Adrenal gland (tissue), 12 donors: ENCODE results near the gene TGFBRAP1. TPM values are rescaled to one million over a fixed set of nuclear protein-coding genes. Genes with fewer than 3 reads are reported as not detected.
A peak's percentile ranks its signal among the peaks of the same experiment; 100 is the strongest.

ENCODE experiments used
- DNase-seq, 7 donors: peaks; one replicate each; pipeline ENCODE4 v3.0.0-alpha.2; 2019 to 2020
- H3K27ac ChIP-seq, 5 donors: fragments of 200-600 bp; sonication (generic) in 4 of 5; 1 replicate in 3 of 5; 2 replicates in 2 of 5; pipeline versions ENCODE4 v1.5.1 to v1.8.0; 2016 to 2020; ENCODE audit warnings: mild to moderate bottlenecking in 1 of 5
- H3K27me3 ChIP-seq: fragments of 200-600 bp; 2 replicates; pipeline ENCODE4 v1.8.0; 2021
- H3K36me3 ChIP-seq, 2 donors: fragments of 200-600 bp; replicated peaks in 1 of 2; 1 replicate in 1 of 2; 2 replicates in 1 of 2; pipeline versions ENCODE4 v1.5.1 to v1.8.0; 2018 to 2022
- H3K4me1 ChIP-seq, 2 donors: fragments of 200-600 bp; replicated peaks in 1 of 2; 1 replicate in 1 of 2; 2 replicates in 1 of 2; pipeline versions ENCODE4 v1.5.1 to v1.8.0; 2018 to 2021
- H3K4me3 ChIP-seq, 4 donors: fragments of 200-600 bp; sonication (generic) in 3 of 4; one replicate each; pipeline ENCODE4 v1.5.1; 2016 to 2018
- H3K9me3 ChIP-seq, 3 donors: fragments of 200-600 bp; sonication (generic) in 1 of 3; replicated peaks in 1 of 3; 1 replicate in 2 of 3; 2 replicates in 1 of 3; pipeline versions ENCODE4 v1.5.1 to v1.8.0; 2016 to 2021
- CTCF ChIP-seq, 6 experiments: fragments of 450-650 bp in 4 of 6; fragments of 200-600 bp in 2 of 6; sonication (generic) in 1 of 6; IDR thresholded peaks; 1 replicate in 5 of 6; 2 replicates in 1 of 6; pipeline versions ENCODE4 v1.5.1 to v1.8.0; 2016 to 2021; ENCODE audit warnings: antibody characterized with exemption in 6 of 6, mild to moderate bottlenecking in 2 of 6, moderate library complexity in 1 of 6
- POLR2A ChIP-seq, 2 donors: fragments of 450-650 bp; IDR thresholded peaks; one replicate each; pipeline ENCODE4 v1.6.1; 2017; ENCODE audit warnings: antibody characterized with exemption in 2 of 2, mild to moderate bottlenecking in 2 of 2, moderate library complexity in 1 of 2
- WGBS, 4 donors: extraction: QIAGEN DNeasy Blood & Tissue Kit in 2 of 4; methylation state at CpG; one replicate each; pipeline versions ENCODE4 v1.1.5 to v1.1.7; 2013 to 2017; 5-methylcytosine and 5-hydroxymethylcytosine counted together
- intact Hi-C, 2 donors: fragments of 100-400 bp; cut with DNase I; formaldehyde crosslinking; loops; one replicate each; pipeline versions ENCODE4 v1.14.1 to v1.15.0; 2022 to 2023
- polyA plus RNA-seq, 3 donors: library from polyadenylated mRNA; stranded (reverse); fragments of 200-250 nt in 2 of 3; fragments of 350-450 nt in 1 of 3; fragmentation: Illumina TruSeq in 1 of 3; extraction: RNeasy Lipid Tissue Mini Kit (QIAGEN cat#74804) in 1 of 3; gene quantifications; one replicate each; pipeline ENCODE4 v1.2.3, GENCODE V29; 2013 to 2014
- total RNA-seq, 9 donors: library from RNA; depleted of rRNA in 4 of 9; stranded (reverse); fragments of >200 nt in 4 of 9; fragments of 120-200 nt in 1 of 9; fragmentation: NEBNext Ultra II Directional in 1 of 9; extraction: Animal tissue kit (Norgen Biotek cat#: 25700) in 1 of 9; gene quantifications; one replicate each; pipeline versions ENCODE4 v1.1.0 to v1.2.4, GENCODE V29; 2013 to 2023
- donor health status: healthy with polysubstance abuse.
- donor health status: Bipolar disorder and iron deficiency.
- donor health status: DM: yes; HTN: yes; CAD: no.
- donor health status: DM: no; HTN: no; CAD: no.
- donor health status: DM: no; HTN: no; CAD: no.
- donor health status: DM: yes; HTN: yes; CAD: no.

Gene TGFBRAP1
- total and polyA plus RNA-seq, 12 donors = 5.1 to 29.7 (median 22.3) TPM

- Histone ChIP-seq H3K27me3 (no peaks in the 10 kb centered on the region), H3K36me3 (no peaks in the 10 kb centered on the region), H3K27ac (no peak overlapping the region), H3K4me1 (no peaks in the 10 kb centered on the region), H3K4me3 (no peak overlapping the region), H3K9me3 (no peaks in the 10 kb centered on the region)
- TF ChIP-seq CTCF (IDR thresholded peaks at IDR 0.05) (no peak), POLR2A (IDR thresholded peaks at IDR 0.05) (no peak)
- no peak for DNase-seq
- intact Hi-C loops = no loop called here
These were observed 15.7 kb downstream of the TGFBRAP1 start for GRCh38 chr2:105313877-105314276.

- Histone ChIP-seq H3K4me3 (no peak overlapping the region), H3K36me3 (peaks cover 0 to 16% of the 10 kb centered on the region in 2 donors), H3K27ac (no peak overlapping the region), H3K27me3 (no peaks in the 10 kb centered on the region), H3K9me3 (no peaks in the 10 kb centered on the region), H3K4me1 (no peaks in the 10 kb centered on the region)
- DNase-seq = peak in 3 of 7 donors; percentile 20 to 29 (median 23)
- 73 to 100% (median 77%) methylated on average over 4 of the region's 4 CpGs for WGBS, 4 donors
- intact Hi-C loops = no loop called here
- TF ChIP-seq CTCF (IDR thresholded peaks at IDR 0.05) (no peak), POLR2A (IDR thresholded peaks at IDR 0.05) (no peak)
These were observed 20.4 kb downstream of the TGFBRAP1 start for GRCh38 chr2:105309147-105309545.

- TF ChIP-seq POLR2A (IDR thresholded peaks at IDR 0.05) = no peak
- intact Hi-C loops = no loop called here
- WGBS, 4 donors = 91 to 94% (median 92%) methylated on average over 15 of the region's 15 CpGs
These were observed 21.0 kb downstream of the TGFBRAP1 start for GRCh38 chr2:105308382-105309146.

GRCh38 chr2:105307962-105308361 is 21.6 kb downstream of the TGFBRAP1 start:
- Histone ChIP-seq H3K27ac (no peak overlapping the region), H3K9me3 (no peaks in the 10 kb centered on the region), H3K36me3 (peaks cover 0 to 16% of the 10 kb centered on the region in 2 donors), H3K27me3 (no peaks in the 10 kb centered on the region), H3K4me1 (no peaks in the 10 kb centered on the region), H3K4me3 (no peak overlapping the region)
- intact Hi-C loops = no loop called here
- DNase-seq = no peak
- WGBS, 4 donors = 91 to 100% (median 95%) methylated on average over 10 to 17 of the region's 17 CpGs
- TF ChIP-seq POLR2A (IDR thresholded peaks at IDR 0.05) (no peak), CTCF (IDR thresholded peaks at IDR 0.05) (no peak)

More at GRCh38 chr2:105308382-105309146, 21.0 kb downstream of the TGFBRAP1 start:
- H3K27ac ChIP-seq = no peak overlapping the region
- no peaks in the 10 kb centered on the region for H3K9me3 ChIP-seq
- no peaks in the 10 kb centered on the region for H3K4me1 ChIP-seq
- H3K4me3 ChIP-seq = no peak overlapping the region
- H3K27me3 ChIP-seq = no peaks in the 10 kb centered on the region
- DNase-seq = no peak
- peaks cover 0 to 16% of the 10 kb centered on the region in 2 donors for H3K36me3 ChIP-seq

GRCh38 chr2:105307550-105307949 is 22.0 kb downstream of the TGFBRAP1 start:
- H3K9me3 ChIP-seq = no peaks in the 10 kb centered on the region
- WGBS, 4 donors = 88 to 94% (median 91%) methylated on average over 9 to 19 of the region's 19 CpGs
- peaks cover 0 to 16% of the 10 kb centered on the region in 2 donors for H3K36me3 ChIP-seq
- no peak for DNase-seq
- H3K4me3 ChIP-seq = no peak overlapping the region
- H3K27ac ChIP-seq = no peak overlapping the region
- H3K4me1 ChIP-seq = no peaks in the 10 kb centered on the region
- intact Hi-C loops = no loop called here
- TF ChIP-seq POLR2A (IDR thresholded peaks at IDR 0.05) (no peak), CTCF (IDR thresholded peaks at IDR 0.05) (no peak)
- H3K27me3 ChIP-seq = no peaks in the 10 kb centered on the region
